Measurements from ENCODE around the gene GNB1L.

Gene GNB1L

DNA sequence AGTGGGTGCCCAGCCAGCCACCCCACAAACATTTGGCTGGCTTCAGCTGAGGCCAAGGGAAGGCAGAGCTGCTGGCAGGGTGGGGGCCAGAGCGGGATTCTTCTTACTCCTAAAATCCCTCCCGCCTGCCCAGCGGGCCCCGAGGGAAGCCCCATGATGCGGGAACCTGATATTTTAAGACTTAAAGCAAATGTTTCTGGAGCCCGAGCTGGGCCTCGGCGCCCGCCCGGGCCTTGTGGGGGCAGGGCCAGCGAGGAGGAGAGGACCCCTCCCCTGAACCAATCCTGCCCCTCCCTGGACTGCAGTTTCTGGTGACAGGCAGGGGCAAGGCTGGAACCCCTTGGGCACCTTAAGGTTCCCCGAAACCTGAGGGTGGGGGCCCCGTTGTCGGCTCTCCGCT lies 114.1 kb downstream of the GNB1L start:
- in situ Hi-C loops (cut with MboI; ENCODE audit: low sequenced_read_pairs): no loop called here

DNA sequence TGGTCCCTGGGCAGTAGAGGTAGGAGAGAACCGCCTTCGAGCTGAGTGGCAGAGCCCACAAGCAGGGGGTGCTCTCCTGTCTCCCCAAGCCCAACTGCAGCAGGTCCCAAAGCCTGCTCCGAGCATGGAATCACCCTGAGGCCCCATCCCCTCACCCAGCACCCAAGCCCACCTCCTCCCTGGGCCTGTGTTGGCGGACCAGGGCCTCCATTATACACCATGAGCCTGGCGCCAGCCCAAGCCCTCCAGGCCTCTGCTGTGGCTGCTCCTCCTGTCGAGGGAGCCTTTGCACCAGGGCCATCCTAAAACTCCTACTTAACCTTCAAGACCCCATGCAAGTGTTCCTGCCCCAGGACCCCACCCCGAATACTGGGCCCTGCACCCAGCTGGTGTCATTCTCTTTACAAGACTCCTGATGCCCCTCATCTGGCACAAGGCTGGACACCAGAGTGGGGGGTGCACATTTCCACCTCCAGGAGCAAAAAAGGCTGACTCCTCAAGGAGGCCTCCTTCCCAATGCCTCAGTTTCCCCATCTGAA lies 114.7 kb downstream of the GNB1L start:
- in situ Hi-C loops (cut with MboI; ENCODE audit: low sequenced_read_pairs): no loop called here

DNA sequence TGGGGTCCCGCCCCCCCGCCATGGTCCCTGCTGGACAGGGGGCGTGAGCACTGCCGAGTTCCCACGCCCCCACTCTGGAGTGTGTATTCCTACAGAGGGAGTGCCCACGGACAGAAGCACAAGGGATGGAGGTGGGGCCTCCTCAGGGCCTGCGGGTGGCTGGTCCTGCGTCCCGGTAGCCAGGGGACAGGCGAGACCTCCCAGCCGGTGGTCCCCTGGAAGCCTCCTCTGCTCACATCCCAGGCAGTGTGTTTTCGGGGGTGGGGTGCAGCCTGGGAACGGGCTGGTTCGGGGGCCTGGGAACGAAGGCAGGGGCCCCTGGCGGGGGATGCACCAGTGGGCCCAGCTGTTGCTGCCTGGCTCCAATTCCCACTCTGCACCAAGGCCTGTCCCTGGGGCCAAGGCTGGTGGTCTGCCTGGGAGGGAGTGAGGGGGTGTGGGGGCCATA lies 115.2 kb downstream of the GNB1L start:
- in situ Hi-C loops (cut with MboI; ENCODE audit: low sequenced_read_pairs): no loop called here

DNA sequence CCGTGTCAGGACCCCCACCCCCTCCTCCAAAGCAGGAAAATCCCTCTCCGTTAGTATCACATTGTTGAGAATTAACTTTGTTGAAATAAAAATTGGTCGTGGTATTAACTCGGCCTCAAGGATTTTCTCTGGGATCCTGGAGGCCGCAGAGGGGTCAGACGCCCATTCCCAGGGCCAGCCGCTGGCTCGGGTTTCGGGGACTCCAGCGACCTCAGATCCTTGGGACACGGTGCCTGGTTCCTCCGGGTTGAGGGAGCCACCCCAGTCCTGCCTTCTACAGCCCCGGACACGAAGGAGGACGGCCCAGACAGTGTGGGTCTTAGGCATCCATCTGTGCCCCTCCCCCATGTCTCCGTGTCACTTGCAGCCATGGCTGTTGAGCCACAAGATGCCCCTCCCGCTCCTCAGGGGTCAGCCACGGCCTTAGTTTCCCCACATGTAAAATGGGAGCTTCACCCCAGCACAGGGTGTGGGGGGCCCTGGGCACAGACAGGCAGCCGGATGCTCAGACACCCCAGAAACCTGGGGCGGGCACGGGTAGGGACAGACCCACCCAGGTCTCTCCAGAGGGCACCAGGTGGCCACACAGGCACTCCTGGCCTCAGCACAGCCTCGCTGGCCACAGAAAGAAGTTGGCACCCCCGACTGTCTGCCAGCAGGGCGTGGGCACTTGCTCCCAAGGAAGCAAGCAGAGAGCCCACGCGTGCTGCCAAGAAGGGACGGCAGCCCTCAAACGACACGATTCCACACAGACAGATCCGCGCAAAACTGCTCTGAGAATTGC lies 115.8 kb downstream of the GNB1L start:
- in situ Hi-C loops (cut with MboI; ENCODE audit: low sequenced_read_pairs): no loop called here

DNA sequence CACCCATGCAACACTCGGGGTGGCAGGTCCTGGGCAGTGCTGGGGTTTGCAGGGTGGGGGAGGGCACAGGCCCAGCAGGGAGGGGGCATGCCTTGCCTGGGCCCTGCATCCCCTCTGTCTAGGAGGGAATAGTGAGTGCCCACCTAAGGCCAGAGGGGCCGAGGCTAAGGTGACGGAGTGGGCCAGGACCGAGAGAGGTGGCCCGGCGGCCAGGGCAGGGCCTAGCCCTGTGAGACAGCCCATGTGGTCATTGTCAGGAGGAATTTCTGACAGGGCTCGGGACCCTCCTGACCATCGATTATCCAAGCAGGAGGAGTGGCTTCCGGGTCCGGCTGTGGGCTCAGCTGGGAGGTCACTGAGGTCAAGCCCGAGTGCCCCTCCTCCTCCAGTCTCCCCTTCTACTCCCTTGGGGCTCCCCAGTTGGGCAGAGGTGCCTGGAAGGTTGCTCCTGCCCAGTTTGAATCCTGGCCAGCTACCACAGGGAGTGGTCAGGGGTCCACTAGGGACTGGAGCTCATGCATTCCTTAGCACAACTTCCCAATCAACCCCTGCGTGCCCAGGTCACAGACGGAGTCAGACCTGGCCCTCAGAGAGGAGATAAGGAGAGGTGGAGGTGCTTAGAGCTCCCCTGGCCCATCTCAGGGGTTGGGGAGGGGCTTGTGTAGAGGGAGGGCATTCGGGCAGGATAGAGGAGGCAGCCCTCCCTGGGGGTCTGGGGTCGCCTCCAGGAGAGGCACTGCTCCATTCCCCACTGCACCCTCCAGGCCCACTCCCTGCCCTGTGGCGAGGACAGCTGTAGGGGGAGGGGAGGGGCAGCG lies 116.6 kb downstream of the GNB1L start:
- in situ Hi-C loops (cut with MboI; ENCODE audit: low sequenced_read_pairs): no loop called here

DNA sequence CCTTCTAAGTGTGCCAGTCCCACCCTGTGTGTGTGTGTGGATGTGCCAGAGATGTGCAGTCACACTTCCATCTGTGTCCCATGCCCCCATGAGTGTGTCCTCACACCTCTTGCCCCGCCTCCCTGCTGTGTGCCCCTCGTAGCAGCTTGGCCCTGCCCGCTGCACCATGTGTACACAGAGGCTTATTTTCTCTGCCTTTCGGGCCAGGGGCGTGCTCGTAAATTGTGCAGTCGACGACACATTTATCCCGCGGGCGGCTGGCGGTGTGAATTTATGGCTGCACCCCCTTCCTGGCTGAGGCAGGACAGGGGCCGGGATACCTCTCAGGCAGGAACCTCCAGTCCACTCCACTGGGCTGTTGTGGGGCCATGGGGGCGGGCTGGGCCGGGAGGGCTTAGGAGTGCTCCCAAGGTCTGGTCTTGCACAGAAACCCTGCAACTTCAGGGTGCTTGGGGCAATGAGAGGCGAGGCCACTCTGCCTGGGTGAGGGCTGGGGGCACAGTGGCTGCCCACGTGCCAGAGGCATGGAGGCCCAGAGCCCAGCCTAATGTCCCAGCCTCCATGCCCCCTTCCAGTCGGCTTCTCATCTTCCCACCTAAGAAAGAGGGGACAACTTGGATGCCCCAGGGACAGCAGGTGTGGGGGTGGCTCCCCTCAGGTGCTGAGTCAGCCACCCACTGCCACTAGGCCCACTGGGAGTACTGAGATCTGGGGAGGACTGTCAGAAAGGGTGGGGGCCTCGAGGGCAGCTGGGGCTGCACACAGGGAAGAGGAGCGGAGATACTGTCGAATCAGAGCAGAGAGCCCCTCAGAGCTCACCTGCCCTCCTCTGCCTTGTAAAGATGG lies 118.8 kb downstream of the GNB1L start:
- in situ Hi-C loops (cut with MboI; ENCODE audit: low sequenced_read_pairs): no loop called here

DNA sequence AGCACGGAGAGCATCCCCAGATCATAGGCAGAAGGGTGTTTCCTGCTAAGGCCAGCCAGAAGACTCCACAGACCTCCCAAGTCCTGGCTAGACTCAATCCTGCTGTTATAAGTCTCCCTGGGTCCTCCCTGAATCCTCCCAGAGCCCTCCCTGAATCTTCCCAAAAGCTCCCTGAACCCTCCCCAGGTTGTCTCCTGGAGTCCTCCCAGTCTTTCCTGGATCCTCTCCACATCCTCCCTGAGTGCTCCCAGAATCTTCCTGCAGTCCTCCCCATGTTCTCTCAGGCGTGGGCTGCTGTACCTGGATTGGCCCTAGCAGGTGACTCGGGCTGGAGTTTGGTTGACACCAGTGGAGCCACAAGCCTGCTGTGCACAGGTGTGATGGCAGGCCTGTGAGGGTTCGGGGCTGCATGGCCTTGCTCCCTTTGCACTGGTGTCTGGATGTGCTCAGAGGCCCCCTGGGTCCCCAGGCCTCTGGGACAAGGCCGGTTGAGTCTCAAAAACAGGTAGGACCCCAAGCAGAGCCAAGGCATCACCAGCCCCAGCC lies 119.8 kb downstream of the GNB1L start:
- in situ Hi-C loops (cut with MboI; ENCODE audit: low sequenced_read_pairs): loop anchor here (5.0 kb wide), 1 partner anchor 177 kb away; no protein-coding TSS in a partner anchor

DNA sequence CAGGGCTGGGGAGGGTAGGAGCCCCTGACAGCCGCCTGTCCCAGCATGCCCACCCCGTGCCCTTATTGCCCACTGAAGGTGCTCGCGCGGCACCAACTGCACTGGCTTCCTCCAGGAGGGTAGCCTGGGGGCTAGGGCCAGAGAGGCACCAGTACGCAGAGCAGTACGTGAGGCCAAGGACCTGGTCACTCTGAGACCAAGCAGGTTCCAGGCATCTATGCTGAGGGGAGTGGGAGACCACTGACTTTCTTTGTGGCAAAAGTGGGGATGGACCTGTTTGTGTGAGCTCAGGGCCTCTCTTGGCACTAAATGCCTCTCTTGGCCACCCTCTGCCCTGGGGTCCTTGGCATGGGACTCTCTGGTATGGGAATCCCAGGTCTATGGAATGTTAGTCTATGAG lies 120.5 kb downstream of the GNB1L start:
- in situ Hi-C loops (cut with MboI; ENCODE audit: low sequenced_read_pairs): loop anchor here (5.0 kb wide), 1 partner anchor 178 kb away; no protein-coding TSS in a partner anchor

DNA sequence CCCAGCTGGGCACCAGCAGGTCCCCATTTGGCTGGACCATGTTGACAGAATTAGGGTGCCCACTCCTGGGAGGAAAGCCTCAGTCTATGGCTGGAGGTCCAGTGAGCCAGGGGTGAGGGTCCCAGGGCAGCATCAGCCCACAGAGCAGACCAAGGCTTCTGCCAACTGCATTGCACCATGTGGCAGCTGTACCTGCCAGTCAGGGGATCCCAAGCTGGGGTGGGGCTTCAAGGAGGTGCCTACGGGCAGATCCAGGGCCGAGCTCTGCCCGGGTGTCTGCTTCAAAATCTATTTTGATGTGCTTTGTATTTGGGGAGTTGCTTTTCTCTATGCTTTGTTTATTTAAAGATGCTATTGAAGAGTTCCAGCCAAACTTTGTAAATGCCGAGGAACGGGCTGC lies 120.9 kb downstream of the GNB1L start:
- in situ Hi-C loops (cut with MboI; ENCODE audit: low sequenced_read_pairs): loop anchor here (5.0 kb wide), 1 partner anchor 179 kb away; no protein-coding TSS in a partner anchor
